Measurements from ENCODE around the gene RBPJ.
"Not testable (repeated sequence)": the region's sequence is repeated elsewhere in the genome, so short reads cannot be mapped to it uniquely, and the experiment has no call there.

The RBPJ gene

DNA sequence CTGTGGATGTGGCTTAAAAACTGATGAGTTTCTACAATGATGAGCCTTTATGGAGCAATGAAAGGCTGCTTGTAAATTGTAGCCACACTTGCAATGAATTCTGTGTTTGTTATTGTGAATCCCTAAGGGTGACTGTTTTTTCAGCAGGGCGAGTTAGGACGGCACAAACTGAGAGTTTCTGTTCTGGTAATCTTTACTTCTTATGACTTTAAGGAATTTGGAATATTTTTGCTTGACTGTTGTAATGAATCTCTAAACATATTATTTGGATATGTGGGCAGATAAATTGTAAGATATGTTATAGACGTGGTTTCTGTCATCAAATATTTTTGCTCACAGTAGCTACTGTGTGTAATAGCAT is 22.2 kb downstream of the RBPJ start:
- DNase-seq: no peak

DNA sequence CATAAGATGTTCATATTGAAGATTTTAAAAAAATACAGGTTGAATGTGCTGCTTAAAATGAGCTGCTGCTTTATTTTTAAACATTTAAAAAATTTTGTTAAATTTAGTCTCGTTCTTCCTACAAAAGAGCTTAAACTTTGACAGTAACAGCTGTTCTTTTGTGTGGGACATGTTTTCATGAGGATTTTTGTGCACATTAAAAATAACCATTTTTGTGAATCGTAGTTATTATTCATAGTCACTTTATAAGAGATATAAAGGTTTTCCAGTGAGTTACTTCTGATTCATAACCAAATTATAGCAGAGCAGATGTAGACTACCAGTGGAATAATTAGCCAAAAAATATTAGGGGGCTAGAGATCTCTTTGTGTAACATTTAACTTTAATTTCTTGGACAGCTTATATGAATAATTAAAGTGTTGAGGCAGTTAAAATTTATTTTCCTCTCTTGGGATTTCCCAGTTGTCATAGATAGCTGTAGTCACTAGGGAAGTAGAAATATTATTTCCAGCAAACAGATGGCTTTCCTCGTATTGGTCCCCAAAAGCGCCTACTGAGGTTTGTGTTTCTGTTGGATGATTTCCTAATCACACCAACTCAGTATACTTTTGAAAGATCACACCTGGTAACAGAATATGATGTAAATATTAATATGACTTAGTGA is 24.2 kb downstream of the RBPJ start:
- no peak for DNase-seq

DNA sequence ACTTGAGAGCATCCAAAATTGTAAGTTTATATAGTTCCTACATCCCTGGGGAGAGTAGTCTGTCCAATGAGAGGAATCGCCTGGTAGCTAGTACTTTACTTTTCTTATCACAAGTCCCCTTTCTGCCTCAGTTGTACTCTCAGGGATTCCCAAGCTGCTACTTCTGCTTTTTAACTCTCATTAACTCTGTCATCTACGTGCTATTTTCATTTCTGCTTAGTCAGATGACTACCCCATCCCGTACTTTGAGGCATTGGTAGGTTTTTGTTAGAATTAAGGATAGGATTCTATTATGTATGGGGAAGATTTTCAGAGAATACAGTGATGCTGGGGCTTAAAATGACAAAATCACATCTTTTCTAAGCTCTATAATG is 24.7 kb downstream of the RBPJ start:
- DNase-seq: no peak

DNA sequence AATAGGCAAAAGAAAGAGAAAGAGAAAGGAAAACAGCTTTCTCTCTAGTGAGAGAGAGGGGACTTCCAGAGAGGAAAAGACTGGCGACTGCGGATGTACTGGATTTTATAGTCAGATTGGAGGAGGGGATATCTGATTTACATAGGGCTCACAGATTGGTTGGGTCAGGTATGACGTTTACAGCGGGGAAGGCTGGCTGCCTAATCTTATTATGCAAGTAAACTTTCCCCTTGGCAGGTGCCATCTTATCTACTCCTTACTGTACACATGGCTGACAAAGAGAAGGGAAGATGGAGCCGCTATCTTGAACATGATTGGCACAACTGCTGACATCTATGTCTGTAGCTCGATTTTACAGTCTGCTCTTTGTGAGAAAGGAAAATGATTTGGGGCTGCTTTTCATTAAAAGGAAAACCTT is 25.4 kb downstream of the RBPJ start:
- no peak for DNase-seq

DNA sequence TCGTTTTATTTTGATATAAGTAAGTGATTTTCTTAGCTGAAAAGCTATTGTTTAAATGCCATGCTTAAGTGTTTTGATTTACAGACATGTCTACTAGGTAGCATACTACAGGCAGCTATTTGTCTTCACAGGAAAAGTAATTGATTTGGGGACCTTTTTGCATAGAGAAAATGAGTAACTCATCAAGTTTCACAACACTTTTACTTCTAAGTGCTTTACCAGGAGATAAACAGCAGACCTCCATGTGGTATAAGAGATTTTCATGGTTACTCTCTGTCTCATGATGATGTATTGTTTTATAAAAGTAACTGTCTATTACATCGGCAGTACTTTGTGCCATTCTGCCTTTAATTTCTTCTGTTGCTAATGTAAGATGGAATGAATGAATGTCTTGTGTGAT is 28.7 kb downstream of the RBPJ start:
- no peak for DNase-seq

DNA sequence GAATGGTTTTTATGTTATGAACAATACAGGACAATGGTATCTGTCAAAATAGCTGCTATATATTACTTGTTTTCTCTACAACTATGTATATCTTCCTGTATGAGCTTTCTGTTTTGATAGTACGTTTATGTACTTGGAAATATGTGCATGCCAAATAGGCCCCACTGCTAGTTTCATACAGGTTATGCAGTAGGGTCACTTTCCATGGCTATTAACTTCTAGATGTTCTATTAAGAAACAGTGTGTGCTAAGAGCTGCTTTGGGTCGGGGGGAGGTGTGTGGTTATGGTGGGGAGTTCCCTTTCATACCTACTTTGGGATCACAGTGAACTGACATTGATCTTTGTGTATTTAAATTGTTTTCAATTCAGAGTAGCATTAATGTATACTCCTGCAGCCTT is 30.9 kb downstream of the RBPJ start:
- no peak for DNase-seq

DNA sequence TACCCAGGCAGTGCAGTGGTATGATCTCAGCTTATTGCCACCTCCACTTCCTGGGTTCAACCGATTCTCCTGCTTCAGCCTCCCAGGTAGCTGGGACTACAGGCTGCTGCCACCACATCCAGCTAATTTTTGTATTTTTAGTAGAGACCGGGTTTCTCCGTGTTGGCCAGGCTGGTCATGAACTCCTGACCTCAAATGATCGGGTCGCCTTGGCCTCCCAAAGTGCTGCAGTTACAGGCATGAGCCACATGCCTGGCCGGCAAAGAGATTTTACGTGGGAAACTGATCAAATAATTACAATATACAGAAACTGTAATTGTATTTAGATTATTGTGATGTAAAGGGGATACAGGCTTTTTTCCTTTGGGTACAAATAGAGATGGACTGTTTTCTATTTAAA is 33.7 kb downstream of the RBPJ start:
- DNase-seq: no peak

DNA sequence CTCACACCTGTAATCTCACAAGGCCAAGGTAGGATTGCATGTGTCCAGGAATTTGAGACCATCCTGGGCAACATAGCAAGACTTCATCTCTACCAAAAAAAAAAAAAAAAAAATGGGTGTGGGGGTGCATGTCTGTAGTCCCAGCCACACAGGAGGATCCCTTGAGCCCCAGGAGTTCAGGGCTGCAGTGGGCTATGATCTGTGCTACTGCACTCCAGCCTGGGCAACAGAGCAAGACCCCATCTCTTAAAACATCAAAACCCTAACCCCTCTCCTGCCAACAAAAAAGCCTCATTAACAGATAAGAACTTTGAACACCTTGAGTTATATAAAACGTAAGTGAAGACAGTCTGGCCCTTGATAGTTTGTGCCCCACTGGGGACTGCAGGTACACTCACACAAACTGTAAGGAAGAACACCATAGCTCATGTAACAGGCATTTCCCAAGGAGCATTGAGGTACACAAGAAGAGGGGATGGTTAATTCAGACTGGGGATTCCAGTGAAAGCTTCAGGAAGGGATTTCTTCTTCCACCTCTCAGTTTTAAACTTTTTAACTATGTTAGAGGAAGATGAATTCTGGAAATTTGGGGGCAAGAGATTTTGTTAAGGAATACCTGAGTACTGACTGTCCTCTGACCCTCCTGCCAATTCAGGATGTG is 34.7 kb downstream of the RBPJ start:
- DNase-seq: no peak

DNA sequence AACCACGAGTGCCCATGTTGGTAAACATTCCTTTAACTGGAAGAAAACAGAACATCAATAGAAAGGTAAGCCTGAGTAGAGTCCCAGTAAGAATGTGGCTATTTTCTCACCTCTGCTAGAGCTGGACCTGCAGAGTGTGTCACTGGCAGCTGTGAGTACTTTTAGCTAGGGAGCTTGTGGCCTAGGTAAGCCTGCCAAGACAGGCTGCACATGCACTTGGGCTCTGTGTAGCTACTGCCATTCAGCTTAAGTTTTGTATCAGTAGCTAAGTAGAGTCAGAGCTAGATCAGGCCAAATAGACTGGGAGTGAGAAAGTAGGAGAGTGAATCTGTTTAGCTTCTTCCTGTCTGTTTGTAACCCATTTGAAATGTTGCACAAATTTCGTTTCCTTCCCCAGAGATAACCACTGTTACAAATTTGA is 35.3 kb downstream of the RBPJ start:
- no peak for DNase-seq

DNA sequence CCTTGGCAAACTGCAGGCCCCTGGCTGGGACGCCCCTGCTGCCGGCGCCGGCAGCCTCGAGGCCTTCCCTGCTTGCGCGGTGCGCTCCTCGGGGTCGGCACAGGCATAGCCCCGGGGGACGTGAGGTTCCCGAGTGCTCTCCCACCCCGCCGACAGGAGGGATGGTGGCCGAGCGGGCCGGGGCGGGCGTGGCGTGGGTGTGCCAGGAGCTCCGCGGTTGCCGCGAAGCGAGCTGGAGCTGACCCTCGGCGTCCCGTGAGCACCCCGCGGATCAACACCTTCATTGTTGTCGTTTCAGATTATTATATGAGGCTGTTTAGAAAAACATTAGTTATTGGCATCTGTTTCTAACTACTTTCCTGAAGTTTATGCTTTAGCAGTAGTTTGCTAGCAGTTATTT is 38.7 kb downstream of the RBPJ start:
- DNase-seq: not testable (repeated sequence)

DNA sequence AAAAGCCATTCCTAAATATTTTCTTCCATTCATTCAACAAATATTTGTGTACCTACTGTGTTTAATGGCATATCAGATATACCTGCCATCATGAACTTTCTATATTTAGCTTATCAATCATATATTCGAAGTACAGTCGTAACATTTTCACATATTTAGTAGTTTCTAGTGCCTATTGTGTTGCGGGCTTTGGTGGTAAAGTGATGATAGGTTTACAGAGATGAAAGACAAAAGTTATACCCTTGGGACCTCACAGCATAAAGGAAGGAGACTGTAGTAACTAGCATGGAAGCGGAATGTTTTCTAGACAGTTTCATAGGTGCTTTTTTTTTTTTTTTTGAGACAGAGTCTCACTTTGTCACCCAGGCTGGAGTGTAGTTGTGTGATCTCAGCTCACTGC is 39.5 kb downstream of the RBPJ start:
- DNase-seq: no peak

DNA sequence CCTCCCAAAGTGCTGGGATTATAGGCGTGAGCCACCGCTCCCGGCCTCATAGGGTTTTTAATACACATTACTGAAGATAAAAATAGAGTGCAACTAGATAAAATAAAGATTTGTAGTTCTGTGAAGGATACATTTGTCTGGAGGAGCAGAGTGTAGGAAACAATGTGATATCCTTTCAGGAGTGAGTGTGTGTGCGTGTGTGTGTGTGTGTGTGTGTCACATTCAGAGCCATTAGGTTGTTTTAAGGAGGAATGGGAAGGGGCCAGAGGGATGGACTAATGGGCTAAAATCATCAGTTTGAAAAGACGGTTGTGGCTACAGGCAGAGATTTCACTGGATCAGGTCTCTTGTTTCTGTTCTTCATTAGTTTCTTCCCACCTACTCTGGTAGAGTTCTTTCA is 40.0 kb downstream of the RBPJ start:
- no peak for DNase-seq

DNA sequence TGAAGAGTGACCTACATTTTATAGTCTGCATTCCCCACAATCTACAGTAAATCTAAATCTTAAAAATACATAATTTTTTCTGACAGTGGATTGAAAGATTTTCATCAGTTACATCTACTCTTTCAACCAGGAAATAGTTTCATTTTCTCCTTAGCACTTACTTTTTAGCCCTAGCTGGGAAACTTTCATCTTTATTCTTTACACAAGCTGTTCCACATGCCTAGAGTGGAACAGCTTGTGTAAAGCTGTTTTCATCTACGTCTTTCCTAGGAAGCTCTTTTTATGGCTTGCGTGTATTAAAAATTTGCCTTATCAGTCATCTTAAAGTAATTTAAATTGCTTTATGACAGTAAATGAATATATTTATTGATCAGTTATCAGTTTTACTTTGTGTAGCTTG is 40.5 kb downstream of the RBPJ start:
- DNase-seq: no peak

DNA sequence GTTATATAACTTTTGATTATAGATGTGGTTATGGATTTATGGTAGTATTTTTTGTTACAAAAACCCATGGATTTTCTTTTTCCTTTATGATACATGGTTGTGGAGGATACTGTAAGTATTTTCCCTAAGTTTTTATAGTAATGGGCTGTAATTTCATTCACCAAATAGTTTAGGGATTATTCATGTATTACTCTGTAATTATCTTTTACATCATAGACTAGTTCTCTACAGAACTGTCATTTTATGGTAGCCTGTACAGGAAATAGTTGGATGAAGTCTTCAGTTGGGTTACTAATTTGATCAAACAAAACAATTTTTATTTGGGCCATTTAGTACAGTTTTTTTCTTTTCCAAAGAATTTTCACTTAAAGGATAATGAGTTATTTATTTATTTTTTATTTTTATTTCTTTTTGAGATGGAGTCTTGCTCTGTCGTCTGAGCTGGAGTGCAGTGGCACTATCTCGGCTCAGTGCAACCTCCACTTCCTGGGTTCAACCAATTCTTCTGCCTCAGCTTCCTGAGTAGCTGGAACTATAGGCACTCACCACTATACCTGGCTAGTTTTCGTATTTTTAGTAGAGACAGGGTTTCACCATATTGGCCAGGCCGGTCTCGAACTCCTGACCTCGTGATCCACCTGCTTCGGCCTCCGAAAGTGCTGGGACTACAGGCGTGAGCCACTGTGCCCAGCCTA is 42.1 kb downstream of the RBPJ start:
- DNase-seq: no peak

DNA sequence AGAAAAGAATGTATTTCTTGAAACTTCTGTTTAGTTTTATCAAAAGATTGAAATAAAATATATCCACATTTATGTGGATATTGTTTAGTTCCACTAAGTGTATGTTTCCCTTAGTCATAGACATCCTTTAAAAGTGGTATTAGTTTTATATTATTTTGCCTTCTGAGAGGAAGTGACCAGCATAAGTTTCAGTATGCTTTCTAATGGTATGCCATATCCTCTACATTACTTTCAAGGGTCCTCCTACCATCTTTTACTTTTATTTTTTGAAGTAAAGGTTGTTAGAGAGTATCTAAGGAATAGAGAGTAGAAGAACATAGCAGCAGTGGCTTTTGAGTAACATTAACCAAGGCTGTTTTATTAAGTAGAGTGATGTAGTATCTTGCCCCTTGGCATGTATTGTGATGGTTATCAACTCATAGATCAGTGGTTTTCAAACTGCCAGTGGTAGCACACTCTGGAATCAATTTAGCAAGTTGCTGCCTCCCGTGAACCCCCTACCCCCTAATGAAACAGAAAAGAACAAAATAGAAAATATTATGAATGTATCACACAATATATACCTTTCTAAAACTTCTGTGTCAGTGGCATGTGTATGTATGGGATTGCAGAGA is 44.8 kb downstream of the RBPJ start:
- DNase-seq: no peak

DNA sequence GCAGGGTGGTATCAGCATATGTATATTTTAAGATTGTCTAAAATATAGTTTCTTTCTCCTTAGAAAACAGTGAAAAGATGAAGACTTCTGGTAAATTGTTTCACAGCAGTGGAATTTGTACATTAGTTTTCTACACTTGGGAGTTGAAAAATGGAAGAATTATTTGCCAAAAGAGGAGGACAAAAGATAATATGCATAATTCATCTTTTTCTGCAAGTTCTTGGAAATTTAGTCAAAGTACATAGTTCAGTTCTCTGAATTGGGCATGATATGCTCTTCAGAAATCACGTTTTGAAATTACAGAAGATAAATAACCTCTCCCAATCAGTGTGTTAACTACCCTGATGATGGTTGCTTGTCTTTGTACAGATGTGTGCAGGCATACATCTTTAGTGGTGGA is 47.0 kb downstream of the RBPJ start:
- no peak for DNase-seq

DNA sequence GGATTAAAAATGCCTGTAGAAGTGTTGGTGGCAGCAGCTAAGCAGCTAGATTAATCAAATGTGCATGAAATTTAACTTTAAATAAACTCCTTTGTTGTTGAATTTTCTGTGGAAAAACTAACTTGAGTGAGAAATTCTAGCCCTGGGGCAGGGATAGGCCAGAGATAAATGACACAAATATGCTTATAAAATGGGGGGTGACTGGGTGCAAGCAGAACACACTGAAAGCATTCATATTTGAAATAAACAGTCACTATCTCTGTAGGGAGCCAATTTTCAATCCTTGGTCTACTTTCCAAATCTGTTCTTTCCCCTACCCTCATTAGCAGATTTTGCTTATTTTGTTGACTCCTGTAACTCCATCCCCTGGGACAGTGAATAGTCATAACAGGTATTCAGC is 47.9 kb downstream of the RBPJ start:
- DNase-seq: no peak

DNA sequence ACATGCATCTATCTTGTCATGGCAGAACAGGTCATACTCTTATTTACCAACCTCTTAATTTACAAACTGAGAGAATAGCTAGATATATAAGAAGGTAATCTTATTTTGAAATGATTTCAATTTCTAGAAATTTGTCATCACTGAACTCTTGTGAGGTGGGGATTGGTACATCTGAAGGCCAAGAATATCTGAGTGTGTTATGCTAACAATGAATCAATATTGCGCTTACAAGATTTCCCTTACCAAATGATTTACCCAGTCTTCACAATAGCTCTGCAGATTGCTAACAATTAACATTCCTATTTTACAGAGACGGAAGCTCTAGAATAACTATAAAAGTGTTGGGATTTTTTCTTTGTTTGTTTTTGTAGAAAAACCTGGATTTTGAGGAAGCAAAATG is 48.3 kb downstream of the RBPJ start:
- DNase-seq: no peak

DNA sequence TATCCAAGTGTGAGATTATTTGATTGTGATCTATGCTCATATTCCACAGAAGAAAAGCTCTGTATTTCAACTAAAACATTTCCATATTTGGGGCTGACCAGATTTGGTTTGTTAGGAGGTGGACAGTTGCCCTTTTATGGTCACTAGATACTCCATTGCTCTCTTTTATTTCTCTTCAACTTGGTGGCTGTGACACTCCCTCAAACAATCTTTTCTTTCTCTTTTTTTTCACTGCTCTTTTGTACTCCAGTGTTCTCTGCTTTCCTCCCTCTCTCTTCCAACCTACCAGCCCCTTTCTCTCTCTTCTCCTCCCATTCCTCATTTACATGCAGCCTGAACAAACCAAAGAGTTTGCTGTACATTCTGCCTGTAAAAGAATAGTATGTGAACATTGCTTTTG is 48.8 kb downstream of the RBPJ start:
- no peak for DNase-seq

DNA sequence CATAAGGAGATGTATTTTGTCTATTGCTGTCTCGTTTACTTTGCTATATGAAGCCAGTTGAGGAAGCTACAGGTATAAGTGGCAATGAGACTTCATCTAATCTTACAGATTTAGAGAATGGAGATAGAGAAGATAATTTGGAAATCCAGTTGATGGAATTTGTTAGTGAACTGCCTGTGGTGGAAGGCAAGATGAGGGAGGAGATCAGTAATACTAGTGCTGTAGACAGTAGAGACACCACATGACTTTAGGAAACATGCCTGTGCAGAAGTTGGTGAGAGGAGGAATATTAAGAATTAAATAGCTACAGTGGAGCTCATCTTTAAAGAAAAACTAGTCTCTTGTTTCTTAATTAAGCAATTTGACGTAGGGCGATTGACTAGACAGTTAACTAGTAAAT is 51.3 kb downstream of the RBPJ start:
- DNase-seq: no peak

DNA sequence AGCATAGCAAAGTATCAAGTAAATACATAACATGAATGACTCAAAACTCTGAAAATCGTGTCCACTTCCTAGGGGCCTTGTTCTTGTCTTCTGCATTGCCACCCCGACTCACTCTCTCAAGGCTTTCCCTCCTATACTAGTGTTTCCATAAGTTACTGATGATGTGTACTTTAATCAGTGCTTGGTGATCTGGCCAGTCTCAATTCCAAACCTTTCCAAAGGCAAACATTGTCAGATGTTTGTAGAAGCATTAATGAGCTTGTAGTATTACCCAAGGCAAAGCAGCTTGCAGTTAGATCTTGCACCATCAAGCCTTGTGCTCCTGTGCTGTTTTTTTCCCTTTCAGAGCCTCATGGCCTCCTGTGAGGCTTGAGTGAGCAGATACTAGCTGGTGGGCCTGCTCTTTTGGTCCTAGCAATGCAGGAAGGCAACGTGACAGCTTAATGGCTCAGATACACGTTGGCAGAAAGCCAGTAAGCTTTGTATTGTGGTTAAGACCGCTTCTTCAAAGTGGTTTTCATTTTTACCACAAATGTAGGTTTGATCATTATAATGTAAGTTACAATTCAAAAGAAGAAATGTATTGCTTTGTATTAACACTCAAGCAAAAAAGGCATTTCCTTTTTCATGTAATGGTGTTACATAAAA is 51.8 kb downstream of the RBPJ start:
- DNase-seq: peak; percentile 24 to 32

DNA sequence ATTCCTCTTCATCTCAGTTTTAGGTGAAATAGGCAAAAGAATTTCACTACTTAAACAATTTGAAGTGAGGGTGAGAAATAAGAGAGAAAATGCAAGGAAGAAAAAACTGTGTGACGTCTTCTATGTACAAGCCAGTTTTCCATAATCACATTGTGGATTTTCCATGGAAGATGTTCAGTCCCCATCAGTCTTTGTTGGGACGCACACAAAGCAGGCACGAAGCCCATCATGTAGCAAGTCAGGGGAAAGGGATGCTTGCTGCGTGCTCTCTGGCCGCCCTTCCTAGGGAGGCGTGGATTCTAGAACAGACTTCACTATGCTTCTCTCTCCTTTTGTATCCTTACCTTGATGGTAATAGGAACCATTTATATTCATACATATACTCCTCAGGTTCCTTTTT is 54.7 kb downstream of the RBPJ start:
- DNase-seq: no peak

Data from NCI-H526 (cell line).